Breast epithelium (tissue), 4 donors: ENCODE data around the gene AUH. TPM values are rescaled to one million over a fixed set of nuclear protein-coding genes. Genes with fewer than 3 reads are reported as not detected.
"Not testable (repeated sequence)": the region's sequence is repeated elsewhere in the genome, so short reads cannot be mapped to it uniquely, and the experiment has no call there.

Experiments used
- DNase-seq, 2 donors: peaks; one replicate each; pipeline ENCODE4 v3.0.0-alpha.2; 2019; ENCODE audit warnings: low spot score in 2 of 2
- H3K27ac ChIP-seq, 2 donors: fragments of 200-600 bp; sonication (generic) in 1 of 2; one replicate each; pipeline ENCODE4 v1.5.1; 2016 to 2019; ENCODE audit warnings: mild to moderate bottlenecking in 1 of 2
- H3K27me3 ChIP-seq, 2 donors: fragments of 200-600 bp; sonication (generic) in 1 of 2; one replicate each; pipeline versions ENCODE4 v1.5.1 to v1.6.0; 2017 to 2019; ENCODE audit warnings: control low read depth in 1 of 2, mild to moderate bottlenecking in 1 of 2
- H3K36me3 ChIP-seq: fragments of 200-600 bp; one replicate; pipeline ENCODE4 v1.5.1; 2019
- H3K4me1 ChIP-seq, 2 donors: fragments of 200-600 bp; sonication (generic); one replicate each; pipeline ENCODE4 v1.5.1; 2016 to 2019; ENCODE audit warnings: control low read depth in 1 of 2
- H3K4me3 ChIP-seq, 3 donors: fragments of 200-600 bp; sonication (generic); 1 replicate in 2 of 3; 2 replicates in 1 of 3; pipeline ENCODE4 v1.5.1; 2016 to 2019; ENCODE audit warnings: mild to moderate bottlenecking in 3 of 3, moderate library complexity in 2 of 3
- H3K9me3 ChIP-seq, 2 donors: fragments of 200-600 bp; sonication (generic) in 1 of 2; one replicate each; pipeline ENCODE4 v1.5.1; 2016 to 2019; ENCODE audit warnings: control low read depth in 1 of 2
- POLR2A ChIP-seq: fragments of 450-650 bp; IDR thresholded peaks from one replicate; pipeline ENCODE4 v1.6.1; 2016; ENCODE audit warnings: antibody characterized with exemption, mild to moderate bottlenecking, moderate library complexity
- POLR2AphosphoS5 ChIP-seq, 3 donors: sonication (generic); formaldehyde crosslinking; IDR thresholded peaks; one replicate each; pipeline ENCODE4 v1.6.1; 2017; ENCODE audit warnings: antibody characterized with exemption in 3 of 3
- intact Hi-C: fragments of 100-400 bp; cut with DNase I; formaldehyde crosslinking; loops from one replicate; pipeline ENCODE4 v1.15.1; 2023; ENCODE audit warnings: low total_unique reads
- total RNA-seq, 3 donors: library from RNA; depleted of rRNA; stranded (reverse); fragments of >200 nt; gene quantifications; one replicate each; pipeline ENCODE4 v1.1.0, GENCODE V29; 2016
- TF ChIP-seq, protein P1 (sequence below), 3 donors: fragments of 450-650 bp; IDR thresholded peaks; one replicate each; pipeline ENCODE4 v1.5.1; 2016 to 2017; ENCODE audit warnings: antibody characterized with exemption in 3 of 3, mild to moderate bottlenecking in 3 of 3, moderate library complexity in 3 of 3

The AUH gene
- total RNA-seq, 3 donors from 2014 or later: 34.2 to 64.4 (median 50.8) TPM

DNA sequence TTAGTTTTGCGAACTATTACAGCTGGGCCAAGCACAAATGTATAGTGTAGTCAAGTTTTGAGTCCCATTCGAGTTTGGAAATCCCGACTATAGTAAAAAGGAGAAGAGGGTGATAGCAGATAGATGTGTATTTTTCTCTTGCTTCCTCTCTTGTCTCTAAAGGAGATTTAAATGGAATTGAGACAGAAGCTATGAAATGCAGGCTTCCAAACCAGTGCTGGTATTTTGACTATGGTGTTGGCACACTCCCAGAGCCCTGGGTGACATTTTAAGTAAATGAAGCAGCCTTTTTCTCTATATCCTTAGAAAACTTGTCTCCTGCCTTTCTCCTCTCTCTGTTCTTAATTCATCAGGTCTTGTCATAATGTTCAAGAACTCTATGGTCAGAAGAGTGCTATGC, 17.7 kb upstream of the AUH start:
- H3K27ac ChIP-seq: no peak overlapping the region
- intact Hi-C loops: no loop called here
- no peaks in the 10 kb centered on the region for H3K9me3 ChIP-seq
- no peaks in the 10 kb centered on the region for H3K27me3 ChIP-seq
- DNase-seq: no peak
- H3K36me3 ChIP-seq: no peaks in the 10 kb centered on the region
- no peaks in the 10 kb centered on the region for H3K4me1 ChIP-seq
- no peak overlapping the region for H3K4me3 ChIP-seq
- TF ChIP-seq, protein P1, sequence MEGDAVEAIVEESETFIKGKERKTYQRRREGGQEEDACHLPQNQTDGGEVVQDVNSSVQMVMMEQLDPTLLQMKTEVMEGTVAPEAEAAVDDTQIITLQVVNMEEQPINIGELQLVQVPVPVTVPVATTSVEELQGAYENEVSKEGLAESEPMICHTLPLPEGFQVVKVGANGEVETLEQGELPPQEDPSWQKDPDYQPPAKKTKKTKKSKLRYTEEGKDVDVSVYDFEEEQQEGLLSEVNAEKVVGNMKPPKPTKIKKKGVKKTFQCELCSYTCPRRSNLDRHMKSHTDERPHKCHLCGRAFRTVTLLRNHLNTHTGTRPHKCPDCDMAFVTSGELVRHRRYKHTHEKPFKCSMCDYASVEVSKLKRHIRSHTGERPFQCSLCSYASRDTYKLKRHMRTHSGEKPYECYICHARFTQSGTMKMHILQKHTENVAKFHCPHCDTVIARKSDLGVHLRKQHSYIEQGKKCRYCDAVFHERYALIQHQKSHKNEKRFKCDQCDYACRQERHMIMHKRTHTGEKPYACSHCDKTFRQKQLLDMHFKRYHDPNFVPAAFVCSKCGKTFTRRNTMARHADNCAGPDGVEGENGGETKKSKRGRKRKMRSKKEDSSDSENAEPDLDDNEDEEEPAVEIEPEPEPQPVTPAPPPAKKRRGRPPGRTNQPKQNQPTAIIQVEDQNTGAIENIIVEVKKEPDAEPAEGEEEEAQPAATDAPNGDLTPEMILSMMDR (IDR thresholded peaks at IDR 0.05): no peak
- TF ChIP-seq POLR2AphosphoS5 (IDR thresholded peaks at IDR 0.05): no peak
- no peak for TF ChIP-seq POLR2A

DNA sequence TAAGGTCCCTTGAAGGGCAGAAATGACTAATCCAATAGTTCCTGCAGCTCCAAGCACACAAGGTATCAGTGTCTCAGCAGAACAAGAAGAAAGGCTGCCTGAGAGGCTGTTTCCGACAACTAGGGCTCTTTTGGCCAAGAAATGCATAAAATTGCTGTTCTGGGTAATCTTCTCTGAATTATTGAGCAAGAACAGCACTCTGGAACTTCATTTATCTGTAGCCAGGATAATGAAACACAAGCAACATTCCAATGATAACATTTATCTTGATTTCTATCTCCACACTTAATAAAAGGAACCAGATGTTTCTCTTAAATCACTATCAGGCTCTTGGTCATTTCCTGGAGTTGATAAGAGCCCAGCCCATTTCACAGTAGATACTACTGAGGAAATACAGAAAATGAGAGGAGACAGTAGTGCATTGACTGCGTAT, 17.0 kb upstream of the AUH start:
- Histone ChIP-seq H3K4me1 (no peaks in the 10 kb centered on the region), H3K4me3 (no peak overlapping the region), H3K27me3 (no peaks in the 10 kb centered on the region), H3K36me3 (no peaks in the 10 kb centered on the region), H3K9me3 (no peaks in the 10 kb centered on the region), H3K27ac (no peak overlapping the region)
- no peak for DNase-seq
- intact Hi-C loops: no loop called here
- TF ChIP-seq POLR2A (no peak), POLR2AphosphoS5 (IDR thresholded peaks at IDR 0.05) (peak in 2 of 3 donors; percentile 32 to 70)

DNA sequence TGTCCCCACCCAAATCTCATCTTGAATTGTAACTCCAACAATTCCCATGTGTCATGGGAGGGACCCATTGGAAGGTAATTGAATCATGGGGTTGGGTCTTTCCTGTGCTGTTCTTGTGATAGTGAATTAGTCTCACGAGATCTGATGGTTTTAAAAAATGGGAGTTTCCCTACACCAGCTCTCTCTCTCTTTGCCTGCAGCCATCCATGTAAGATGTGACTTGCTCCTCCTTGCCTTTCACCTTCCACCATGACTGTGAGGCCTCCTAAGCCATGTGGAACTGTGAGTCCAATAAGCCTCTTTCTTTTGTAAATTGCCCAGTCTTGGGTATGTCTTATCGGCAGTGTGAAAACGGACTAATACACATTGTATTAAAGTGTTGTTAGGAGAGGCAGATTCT, 16.3 kb upstream of the AUH start:
- H3K36me3 ChIP-seq, H3K27ac ChIP-seq, H3K4me3 ChIP-seq, intact Hi-C loops, H3K27me3 ChIP-seq, H3K4me1 ChIP-seq, DNase-seq, H3K9me3 ChIP-seq: not testable (repeated sequence)

DNA sequence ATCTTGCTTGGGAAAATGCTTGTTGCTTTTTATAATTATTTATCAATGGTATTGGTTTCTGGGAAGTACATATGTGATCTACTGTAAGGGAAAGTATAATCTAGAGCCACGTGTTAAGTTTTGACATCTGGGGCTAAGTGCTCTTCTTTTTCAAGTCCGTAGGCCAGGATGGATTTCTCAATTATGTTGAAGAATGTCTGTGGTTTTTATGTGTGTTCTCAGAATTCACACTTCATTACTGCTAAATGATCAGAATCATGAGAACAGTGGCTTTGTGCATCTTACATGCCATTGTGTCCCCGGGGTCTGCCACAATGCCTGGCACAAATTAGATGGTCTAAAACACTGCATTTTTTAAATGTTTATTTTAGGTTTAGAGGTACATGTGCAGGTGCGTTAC, 14.5 kb upstream of the AUH start:
- H3K27ac ChIP-seq: no peak overlapping the region
- no peak for TF ChIP-seq POLR2AphosphoS5 (IDR thresholded peaks at IDR 0.05)
- TF ChIP-seq, protein P1 (IDR thresholded peaks at IDR 0.05): no peak
- no peaks in the 10 kb centered on the region for H3K9me3 ChIP-seq
- H3K4me1 ChIP-seq: no peaks in the 10 kb centered on the region
- H3K36me3 ChIP-seq: no peaks in the 10 kb centered on the region
- H3K27me3 ChIP-seq: no peaks in the 10 kb centered on the region
- DNase-seq: no peak
- intact Hi-C loops: no loop called here
- no peak overlapping the region for H3K4me3 ChIP-seq

DNA sequence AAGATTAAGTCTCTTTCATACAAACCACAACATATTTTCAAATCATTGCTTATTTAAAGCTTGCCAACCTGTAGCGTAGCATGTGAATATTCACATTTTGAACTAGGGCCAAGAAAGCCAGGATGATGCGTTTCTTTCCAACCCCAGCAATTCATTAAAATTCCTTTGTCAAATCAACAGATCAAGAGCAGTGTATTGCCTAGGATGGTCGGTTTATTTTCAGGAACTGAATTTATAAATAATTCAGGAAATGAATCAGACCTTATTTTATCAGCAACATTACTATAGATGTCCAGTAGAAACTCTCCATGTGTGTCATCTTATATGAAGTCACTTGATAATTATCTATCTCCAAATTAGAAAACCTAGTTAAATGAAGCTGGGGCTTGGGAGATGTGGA, 13.2 kb upstream of the AUH start:
- H3K36me3 ChIP-seq: no peaks in the 10 kb centered on the region
- H3K27me3 ChIP-seq: no peaks in the 10 kb centered on the region
- H3K27ac ChIP-seq: no peak overlapping the region
- DNase-seq: no peak
- TF ChIP-seq, protein P1 (IDR thresholded peaks at IDR 0.05): no peak
- TF ChIP-seq POLR2AphosphoS5 (IDR thresholded peaks at IDR 0.05) (no peak), POLR2A (no peak)
- no peaks in the 10 kb centered on the region for H3K4me1 ChIP-seq
- intact Hi-C loops: no loop called here
- no peak overlapping the region for H3K4me3 ChIP-seq
- H3K9me3 ChIP-seq: no peaks in the 10 kb centered on the region

DNA sequence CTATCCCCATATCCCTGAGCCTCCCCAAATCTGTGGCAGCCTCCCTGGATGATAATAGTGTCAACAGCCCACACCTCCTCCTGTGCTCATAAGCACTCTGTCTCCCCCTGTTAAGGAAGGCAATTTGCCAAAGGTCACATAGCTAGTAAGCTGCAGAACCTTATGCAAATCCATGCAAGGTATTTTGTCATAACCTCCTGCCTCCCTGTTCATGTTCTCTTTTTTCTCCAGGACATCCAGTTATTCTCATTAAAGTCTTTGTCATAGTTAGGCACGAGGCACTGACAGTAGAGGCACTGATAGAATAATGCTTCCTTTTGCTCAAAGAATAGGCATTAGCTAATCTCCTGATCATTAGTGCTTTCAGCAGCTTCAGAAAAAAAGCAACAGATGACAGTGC, 10.2 kb upstream of the AUH start:
- Histone ChIP-seq H3K27ac (no peak overlapping the region), H3K27me3 (no peaks in the 10 kb centered on the region), H3K9me3 (no peaks in the 10 kb centered on the region), H3K36me3 (no peaks in the 10 kb centered on the region), H3K4me1 (no peaks in the 10 kb centered on the region), H3K4me3 (no peak overlapping the region)
- no peak for DNase-seq
- TF ChIP-seq POLR2A: no peak
- TF ChIP-seq, protein P1 (IDR thresholded peaks at IDR 0.05): no peak
- TF ChIP-seq POLR2AphosphoS5 (IDR thresholded peaks at IDR 0.05): no peak
- intact Hi-C loops: no loop called here

DNA sequence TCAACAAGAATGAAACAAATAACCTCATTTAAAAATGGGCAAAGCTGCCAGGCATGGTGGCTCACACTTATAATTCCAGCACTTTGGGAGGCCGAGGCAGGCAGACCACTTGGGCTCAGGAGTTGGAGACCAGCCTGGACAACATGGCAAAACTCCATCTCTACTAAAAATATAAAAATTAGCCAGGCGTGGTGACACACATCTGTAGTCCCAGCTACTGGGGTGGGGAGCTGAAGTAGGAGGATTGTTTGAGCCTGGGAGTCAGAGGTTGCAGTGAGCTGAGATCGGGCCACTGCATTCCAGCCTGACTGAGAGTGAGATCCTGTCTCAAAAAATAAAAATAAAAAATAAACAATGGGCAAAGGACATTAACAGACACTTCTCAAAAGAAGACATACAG, 8.3 kb upstream of the AUH start:
- intact Hi-C loops: not testable (repeated sequence)

More for the DNA sequence above, 8.3 kb upstream of the AUH start:
- not testable (repeated sequence) for H3K4me1 ChIP-seq, H3K9me3 ChIP-seq, H3K27ac ChIP-seq, H3K27me3 ChIP-seq, DNase-seq, H3K36me3 ChIP-seq, H3K4me3 ChIP-seq
